Nephron (organoid): ENCODE data around the gene C11orf21.
A peak's percentile ranks its signal among the peaks of the same experiment; 100 is the strongest.

Experiments
- H3K27ac Mint-ChIP-seq, 3 experiments: 2 replicates each; pipeline ENCODE4 v1.8.0; 2020; ENCODE audit warnings: mixed read lengths in 3 of 3, mild to moderate bottlenecking in 2 of 3, moderate library complexity in 1 of 3
- H3K27me3 Mint-ChIP-seq: 2 replicates; pipeline ENCODE4 v1.8.0; 2021; ENCODE audit warnings: low read depth, mild to moderate bottlenecking, moderate library complexity, mixed read lengths
- H3K36me3 Mint-ChIP-seq: 2 replicates; pipeline ENCODE4 v1.8.0; 2020; ENCODE audit warnings: low read depth, mixed read lengths
- H3K4me1 Mint-ChIP-seq: 2 replicates; pipeline ENCODE4 v1.8.0; 2020; ENCODE audit warnings: mixed read lengths
- H3K4me3 Mint-ChIP-seq, 3 experiments: 2 replicates each; pipeline ENCODE4 v1.8.0; 2020; ENCODE audit warnings: mild to moderate bottlenecking in 3 of 3, mixed read lengths in 3 of 3, moderate library complexity in 2 of 3
- H3K9me3 Mint-ChIP-seq: 2 replicates; pipeline ENCODE4 v1.8.0; 2020; ENCODE audit warnings: mixed read lengths
- TF ChIP-seq, protein P1 (sequence below), 3 experiments: fragments of 200-600 bp; sonication (generic); IDR thresholded peaks; one replicate each; pipeline ENCODE4 v1.5.0; 2021; ENCODE audit warnings: antibody characterized with exemption in 3 of 3; ENCODE audit not compliant: unreplicated experiment in 3 of 3

C11orf21 gene

DNA sequence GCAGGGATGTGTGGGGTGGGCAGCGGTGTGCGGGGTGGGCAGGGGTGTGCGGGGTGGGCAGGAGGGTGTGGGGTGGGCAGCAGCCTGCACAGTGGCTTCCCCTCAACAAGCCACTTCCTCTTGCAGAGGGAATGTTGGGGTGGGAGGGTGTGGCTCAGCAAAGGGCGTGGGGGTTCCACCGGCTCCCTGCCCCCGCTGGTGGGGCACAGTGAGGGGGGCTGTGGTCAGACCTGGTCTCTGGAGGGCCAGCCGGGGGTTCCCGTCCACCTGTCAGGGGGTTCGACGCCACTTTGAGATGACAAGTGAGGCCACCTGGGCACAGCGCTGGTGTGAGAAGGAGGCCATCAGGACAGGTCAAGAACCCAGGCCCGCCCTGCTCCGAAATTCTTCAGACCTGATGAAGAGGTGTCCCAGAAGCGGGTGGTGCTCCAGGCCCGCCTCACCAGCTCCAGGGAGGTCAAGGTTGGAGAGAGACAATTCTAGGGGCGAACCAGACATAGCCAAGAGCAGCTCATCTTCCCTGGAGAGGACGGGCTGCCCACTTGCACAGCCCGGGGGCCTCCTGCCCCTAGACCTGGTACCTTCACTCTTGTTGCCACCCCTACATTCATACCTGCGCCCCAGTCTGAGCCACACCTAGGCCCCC lies 1.3 kb downstream of the C11orf21 start:
- Mint-ChIP-seq H3K9me3 (no peaks in the 10 kb centered on the region), H3K27ac (no peak overlapping the region), H3K4me1 (peaks cover 5% of the 10 kb centered on the region), H3K36me3 (no peaks in the 10 kb centered on the region), H3K4me3 (no peak overlapping the region), H3K27me3 (peaks cover 3% of the 10 kb centered on the region)
- TF ChIP-seq, protein P1, sequence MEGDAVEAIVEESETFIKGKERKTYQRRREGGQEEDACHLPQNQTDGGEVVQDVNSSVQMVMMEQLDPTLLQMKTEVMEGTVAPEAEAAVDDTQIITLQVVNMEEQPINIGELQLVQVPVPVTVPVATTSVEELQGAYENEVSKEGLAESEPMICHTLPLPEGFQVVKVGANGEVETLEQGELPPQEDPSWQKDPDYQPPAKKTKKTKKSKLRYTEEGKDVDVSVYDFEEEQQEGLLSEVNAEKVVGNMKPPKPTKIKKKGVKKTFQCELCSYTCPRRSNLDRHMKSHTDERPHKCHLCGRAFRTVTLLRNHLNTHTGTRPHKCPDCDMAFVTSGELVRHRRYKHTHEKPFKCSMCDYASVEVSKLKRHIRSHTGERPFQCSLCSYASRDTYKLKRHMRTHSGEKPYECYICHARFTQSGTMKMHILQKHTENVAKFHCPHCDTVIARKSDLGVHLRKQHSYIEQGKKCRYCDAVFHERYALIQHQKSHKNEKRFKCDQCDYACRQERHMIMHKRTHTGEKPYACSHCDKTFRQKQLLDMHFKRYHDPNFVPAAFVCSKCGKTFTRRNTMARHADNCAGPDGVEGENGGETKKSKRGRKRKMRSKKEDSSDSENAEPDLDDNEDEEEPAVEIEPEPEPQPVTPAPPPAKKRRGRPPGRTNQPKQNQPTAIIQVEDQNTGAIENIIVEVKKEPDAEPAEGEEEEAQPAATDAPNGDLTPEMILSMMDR (IDR thresholded peaks at IDR 0.05; ENCODE audit: unreplicated experiment in 3 of 3): no peak

DNA sequence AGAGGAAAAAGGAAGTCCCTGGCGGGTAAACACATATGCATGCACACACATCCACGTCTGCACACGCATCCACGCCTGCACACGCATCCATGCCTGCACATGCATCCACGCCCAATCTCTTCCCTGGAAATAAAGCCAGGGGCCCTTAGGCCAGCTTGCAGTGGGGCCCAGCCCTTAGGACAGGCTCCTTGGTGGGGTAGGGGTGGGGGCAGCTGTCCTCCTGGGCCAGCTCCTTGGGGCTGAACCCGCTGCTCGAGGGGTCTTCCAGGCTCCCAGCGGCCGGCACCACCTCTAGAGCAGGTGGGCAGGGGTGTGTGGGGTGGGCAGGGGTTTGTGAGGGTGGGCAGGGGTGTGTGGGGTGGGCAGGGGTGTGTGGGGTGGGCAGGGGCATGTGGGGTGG lies 1.9 kb downstream of the C11orf21 start:
- Mint-ChIP-seq H3K4me3 (no peak overlapping the region), H3K27ac (no peak overlapping the region), H3K4me1 (peaks cover 5% of the 10 kb centered on the region), H3K9me3 (no peaks in the 10 kb centered on the region), H3K27me3 (peaks cover 4% of the 10 kb centered on the region), H3K36me3 (no peaks in the 10 kb centered on the region)
- TF ChIP-seq, protein P1 (IDR thresholded peaks at IDR 0.05; ENCODE audit: unreplicated experiment in 3 of 3): no peak

DNA sequence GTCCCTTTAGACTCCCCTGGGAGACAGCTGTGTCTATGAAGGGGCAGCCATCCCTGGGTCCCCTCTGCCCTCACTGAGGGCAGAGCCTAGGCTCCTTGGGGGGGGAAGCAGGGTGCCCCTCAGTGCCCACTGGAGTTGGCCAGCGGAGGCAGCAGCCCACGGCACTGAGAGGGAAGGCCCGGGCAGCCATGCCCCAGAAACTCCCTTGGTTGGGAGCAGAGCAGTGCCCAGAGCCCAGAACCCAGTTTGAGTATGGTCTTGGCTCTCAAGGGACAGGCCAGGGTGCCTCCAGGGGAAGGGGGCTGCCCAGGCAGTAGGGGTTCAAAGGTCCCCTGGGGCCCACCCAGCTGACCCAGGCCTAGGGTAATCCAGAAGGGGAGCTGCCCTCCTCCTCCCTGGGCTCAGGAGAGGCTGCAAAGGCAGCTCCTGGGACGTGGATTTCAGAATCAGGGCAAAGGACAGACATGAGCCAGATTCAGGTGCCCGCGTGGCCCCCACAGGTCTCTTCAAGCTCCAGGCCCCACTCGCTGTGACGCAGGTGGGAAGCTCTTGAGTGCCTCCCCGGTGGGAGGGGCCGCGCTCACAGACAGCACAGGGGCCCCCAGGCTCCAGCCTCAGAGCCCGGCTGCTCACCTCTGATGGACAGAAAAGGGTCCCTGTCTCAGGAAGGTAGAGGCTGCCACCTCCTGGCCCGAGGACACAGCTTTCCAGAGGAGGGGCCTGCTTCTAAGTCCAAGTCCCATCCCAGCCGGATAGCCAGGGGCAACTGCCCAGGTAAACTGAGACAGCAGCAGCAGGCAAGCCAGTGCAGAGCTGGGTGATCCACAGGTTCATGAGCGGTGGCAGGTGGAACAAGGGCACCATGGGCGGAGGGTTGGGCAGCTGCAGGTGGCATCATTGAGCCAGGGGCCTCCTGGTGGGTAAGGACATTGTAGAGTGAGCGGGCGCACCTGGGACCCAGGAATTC lies 2.6 kb downstream of the C11orf21 start:
- TF ChIP-seq, protein P1 (IDR thresholded peaks at IDR 0.05; ENCODE audit: unreplicated experiment in 3 of 3): peak; percentile 42 to 61 (median 47)
- no peak overlapping the region for H3K4me3 Mint-ChIP-seq
- H3K4me1 Mint-ChIP-seq: peaks cover 4% of the 10 kb centered on the region
- no peaks in the 10 kb centered on the region for H3K9me3 Mint-ChIP-seq
- peaks cover 8% of the 10 kb centered on the region for H3K27me3 Mint-ChIP-seq
- peak overlapping the region in 1 of 3 experiments; percentile 82 for H3K27ac Mint-ChIP-seq
- H3K36me3 Mint-ChIP-seq: no peaks in the 10 kb centered on the region

DNA sequence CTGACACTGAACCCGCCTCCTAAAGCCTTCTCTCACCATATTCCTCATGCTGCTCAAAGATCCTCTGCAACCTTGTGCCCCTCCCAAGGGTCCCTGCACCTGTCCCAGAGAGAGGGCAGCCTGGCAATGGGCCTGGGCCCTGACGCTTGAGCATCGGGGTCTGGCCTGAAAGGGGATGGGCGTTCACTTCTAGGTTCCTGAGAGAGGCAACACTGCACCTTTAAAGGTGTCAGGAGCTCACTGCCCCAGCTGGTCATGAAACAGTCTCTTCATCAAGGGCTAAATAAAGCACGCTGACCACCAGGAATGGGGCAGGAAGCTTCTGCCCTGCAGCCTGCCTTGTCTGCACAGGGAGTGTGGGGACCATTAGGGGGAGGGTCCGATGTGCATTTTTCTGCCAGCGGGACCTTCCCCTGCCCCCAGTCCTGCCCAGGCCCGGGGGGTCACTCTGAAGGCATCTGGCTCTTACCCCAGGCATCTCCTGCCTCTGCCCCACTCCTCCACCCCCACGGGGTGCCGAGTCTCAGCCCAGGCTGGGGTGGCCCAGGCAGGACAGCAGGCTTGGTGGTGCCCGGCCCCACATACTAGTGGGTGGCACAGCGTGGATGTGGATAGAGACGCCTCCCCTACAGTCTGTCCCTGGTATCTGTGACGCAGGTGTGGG lies 3.5 kb downstream of the C11orf21 start:
- TF ChIP-seq, protein P1 (IDR thresholded peaks at IDR 0.05; ENCODE audit: unreplicated experiment in 3 of 3): no peak
- no peaks in the 10 kb centered on the region for H3K9me3 Mint-ChIP-seq
- H3K36me3 Mint-ChIP-seq: no peaks in the 10 kb centered on the region
- no peak overlapping the region for H3K4me3 Mint-ChIP-seq
- peaks cover 8% of the 10 kb centered on the region for H3K27me3 Mint-ChIP-seq
- no peaks in the 10 kb centered on the region for H3K4me1 Mint-ChIP-seq
- H3K27ac Mint-ChIP-seq: peak overlapping the region in 2 of 3 experiments; percentile 40 to 62

DNA sequence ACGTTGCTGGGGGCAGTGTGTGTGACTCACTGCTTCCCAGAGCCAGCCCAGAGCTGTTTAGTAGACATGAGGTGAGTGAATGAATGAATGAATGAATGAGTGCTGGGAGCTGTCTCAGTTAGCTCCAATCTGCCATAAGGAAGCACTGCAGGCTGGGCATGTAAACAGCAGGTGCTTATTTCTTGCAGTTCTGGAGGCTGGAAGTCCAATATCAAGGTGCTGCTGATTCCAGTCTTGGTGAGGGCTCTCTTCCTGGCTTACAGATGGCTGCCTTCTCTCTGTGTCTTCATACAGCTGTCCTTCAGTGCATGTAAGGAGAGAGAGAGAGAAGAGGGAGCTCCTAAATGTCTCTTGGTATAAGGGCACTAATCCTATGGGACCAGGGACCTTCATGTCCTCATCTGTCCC lies 4.1 kb downstream of the C11orf21 start:
- peaks cover 12% of the 10 kb centered on the region for H3K27me3 Mint-ChIP-seq

More for the DNA sequence above, 4.1 kb downstream of the C11orf21 start:
- H3K36me3 Mint-ChIP-seq: no peaks in the 10 kb centered on the region
- TF ChIP-seq, protein P1 (IDR thresholded peaks at IDR 0.05; ENCODE audit: unreplicated experiment in 3 of 3): no peak
- no peaks in the 10 kb centered on the region for H3K9me3 Mint-ChIP-seq
- no peak overlapping the region for H3K4me3 Mint-ChIP-seq
- H3K4me1 Mint-ChIP-seq: no peaks in the 10 kb centered on the region
- peak overlapping the region in 2 of 3 experiments; percentile 40 to 62 for H3K27ac Mint-ChIP-seq
